ENCODE results near the gene CD86. TPM values are rescaled to one million over a fixed set of nuclear protein-coding genes. Genes with fewer than 3 reads are reported as not detected.

The CD86 gene
- total RNA-seq, 4 donors from 2014 or later = 0.92 to 2.4 (median 1.6) TPM

DNA sequence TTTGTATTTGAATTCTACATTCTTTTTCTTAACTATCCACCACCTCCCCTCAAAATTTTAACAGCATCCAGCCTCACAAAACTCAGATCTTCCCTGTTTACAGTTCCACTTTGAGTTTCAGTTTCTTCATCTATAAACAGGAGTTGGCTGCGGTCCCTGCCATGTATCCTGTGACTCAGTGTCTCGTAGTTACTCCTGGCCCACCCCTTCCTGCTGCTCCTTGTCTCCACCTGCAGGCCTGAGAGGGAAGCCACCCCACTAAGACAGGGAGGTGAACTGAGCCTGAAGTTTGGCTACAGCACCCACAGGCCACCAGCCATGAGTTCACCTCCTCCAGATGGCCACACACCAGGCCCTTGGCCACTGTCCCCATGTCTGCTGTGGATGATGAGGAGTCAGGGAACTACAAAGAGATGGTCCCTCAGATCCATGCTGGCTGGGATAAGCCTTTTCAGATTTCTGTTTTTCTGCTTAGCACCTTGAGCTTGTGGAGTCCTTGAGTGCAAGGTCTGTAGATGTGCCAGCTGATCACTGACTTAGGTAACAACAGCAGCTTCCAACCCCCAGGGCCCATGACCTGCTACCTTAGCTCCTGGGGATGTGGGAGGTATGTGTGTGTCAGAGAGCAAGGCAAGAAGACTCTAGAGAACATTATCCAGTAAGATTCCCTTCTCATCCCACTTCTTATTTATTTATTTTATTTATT lies 37.5 kb downstream of the CD86 start:
- H3K4me3 ChIP-seq = no peak overlapping the region
- ATAC-seq (no peak), DNase-seq (no peak)
- no peaks in the 10 kb centered on the region for H3K9me3 ChIP-seq
- intact Hi-C loops (cut with DNase I; ENCODE audit: low total_unique reads) = loop anchor here (10.0 kb wide), 1 partner anchor 162 kb away; no protein-coding TSS in a partner anchor
- no peak overlapping the region for H3K27ac ChIP-seq
- H3K4me1 ChIP-seq = no peaks in the 10 kb centered on the region
- no peaks in the 10 kb centered on the region for H3K36me3 ChIP-seq
- in situ Hi-C loops (cut with MboI; ENCODE audit: low sequenced_read_pairs in 4 of 4) = no loop called here
- H3K27me3 ChIP-seq = no peaks in the 10 kb centered on the region
- no peak for TF ChIP-seq POLR2A (IDR thresholded peaks at IDR 0.05)
- TF ChIP-seq, protein P1, sequence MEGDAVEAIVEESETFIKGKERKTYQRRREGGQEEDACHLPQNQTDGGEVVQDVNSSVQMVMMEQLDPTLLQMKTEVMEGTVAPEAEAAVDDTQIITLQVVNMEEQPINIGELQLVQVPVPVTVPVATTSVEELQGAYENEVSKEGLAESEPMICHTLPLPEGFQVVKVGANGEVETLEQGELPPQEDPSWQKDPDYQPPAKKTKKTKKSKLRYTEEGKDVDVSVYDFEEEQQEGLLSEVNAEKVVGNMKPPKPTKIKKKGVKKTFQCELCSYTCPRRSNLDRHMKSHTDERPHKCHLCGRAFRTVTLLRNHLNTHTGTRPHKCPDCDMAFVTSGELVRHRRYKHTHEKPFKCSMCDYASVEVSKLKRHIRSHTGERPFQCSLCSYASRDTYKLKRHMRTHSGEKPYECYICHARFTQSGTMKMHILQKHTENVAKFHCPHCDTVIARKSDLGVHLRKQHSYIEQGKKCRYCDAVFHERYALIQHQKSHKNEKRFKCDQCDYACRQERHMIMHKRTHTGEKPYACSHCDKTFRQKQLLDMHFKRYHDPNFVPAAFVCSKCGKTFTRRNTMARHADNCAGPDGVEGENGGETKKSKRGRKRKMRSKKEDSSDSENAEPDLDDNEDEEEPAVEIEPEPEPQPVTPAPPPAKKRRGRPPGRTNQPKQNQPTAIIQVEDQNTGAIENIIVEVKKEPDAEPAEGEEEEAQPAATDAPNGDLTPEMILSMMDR (IDR thresholded peaks at IDR 0.05 in 4 of 5, conservative IDR thresholded peaks at IDR 0.05 in 1 of 5) = no peak

DNA sequence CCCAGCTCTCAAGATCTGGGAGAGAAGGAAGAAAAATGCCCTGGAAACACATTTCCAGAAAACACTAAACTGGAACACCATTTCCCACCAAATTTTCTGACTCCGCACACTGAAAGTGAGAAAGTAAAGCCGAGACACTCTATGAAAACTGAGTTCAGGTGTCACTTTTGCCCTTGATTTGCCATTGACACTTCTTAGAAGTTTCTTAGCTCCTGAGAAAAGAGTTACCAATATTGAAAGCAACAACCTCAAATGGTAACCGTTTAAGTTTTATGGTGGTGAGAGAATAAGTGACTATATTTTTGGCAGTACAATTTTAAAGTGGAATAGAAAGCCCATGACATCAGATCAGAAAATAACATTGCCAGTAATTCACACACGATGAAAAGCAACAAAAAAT lies 39.0 kb downstream of the CD86 start:
- Histone ChIP-seq H3K4me3 (no peak overlapping the region), H3K27ac (no peak overlapping the region), H3K27me3 (no peaks in the 10 kb centered on the region), H3K4me1 (no peaks in the 10 kb centered on the region), H3K36me3 (no peaks in the 10 kb centered on the region), H3K9me3 (no peaks in the 10 kb centered on the region)
- DNase-seq (no peak), ATAC-seq (no peak)
- no peak for TF ChIP-seq POLR2A (IDR thresholded peaks at IDR 0.05)
- TF ChIP-seq, protein P1 (IDR thresholded peaks at IDR 0.05 in 4 of 5, conservative IDR thresholded peaks at IDR 0.05 in 1 of 5) = no peak
- in situ Hi-C loops (cut with MboI; ENCODE audit: low sequenced_read_pairs in 4 of 4) = no loop called here
- intact Hi-C loops (cut with DNase I; ENCODE audit: low total_unique reads) = loop anchor here (10.0 kb wide), 1 partner anchor 161 kb away; no protein-coding TSS in a partner anchor

DNA sequence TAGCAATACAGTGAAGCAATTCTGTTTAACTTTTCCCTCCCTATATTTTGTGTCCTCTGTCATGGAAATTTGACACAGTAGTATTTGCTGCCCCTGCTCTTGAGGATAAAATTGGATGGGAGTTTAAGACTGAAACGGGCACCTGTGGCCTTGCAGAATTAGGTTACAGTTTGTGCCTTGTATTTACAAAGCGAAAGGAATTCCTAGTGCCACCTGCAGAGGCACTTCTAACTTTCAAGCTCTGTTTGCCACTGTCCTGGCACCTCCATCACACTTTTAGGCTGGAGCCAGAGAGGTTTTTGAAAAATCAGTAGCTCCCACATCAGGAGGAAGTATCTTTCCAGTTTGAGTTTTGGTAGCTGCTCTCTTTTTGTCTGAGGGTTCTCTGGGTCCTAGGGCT lies 39.5 kb downstream of the CD86 start:
- H3K4me3 ChIP-seq = no peak overlapping the region
- H3K27ac ChIP-seq = no peak overlapping the region
- H3K9me3 ChIP-seq = no peaks in the 10 kb centered on the region
- ATAC-seq (no peak), DNase-seq (no peak)
- in situ Hi-C loops (cut with MboI; ENCODE audit: low sequenced_read_pairs in 4 of 4) = no loop called here
- TF ChIP-seq, protein P1 (IDR thresholded peaks at IDR 0.05 in 4 of 5, conservative IDR thresholded peaks at IDR 0.05 in 1 of 5) = no peak
- TF ChIP-seq POLR2A (IDR thresholded peaks at IDR 0.05) = no peak
- intact Hi-C loops (cut with DNase I; ENCODE audit: low total_unique reads) = loop anchor here (10.0 kb wide), 1 partner anchor 160 kb away; no protein-coding TSS in a partner anchor
- no peaks in the 10 kb centered on the region for H3K4me1 ChIP-seq
- no peaks in the 10 kb centered on the region for H3K36me3 ChIP-seq
- no peaks in the 10 kb centered on the region for H3K27me3 ChIP-seq

DNA sequence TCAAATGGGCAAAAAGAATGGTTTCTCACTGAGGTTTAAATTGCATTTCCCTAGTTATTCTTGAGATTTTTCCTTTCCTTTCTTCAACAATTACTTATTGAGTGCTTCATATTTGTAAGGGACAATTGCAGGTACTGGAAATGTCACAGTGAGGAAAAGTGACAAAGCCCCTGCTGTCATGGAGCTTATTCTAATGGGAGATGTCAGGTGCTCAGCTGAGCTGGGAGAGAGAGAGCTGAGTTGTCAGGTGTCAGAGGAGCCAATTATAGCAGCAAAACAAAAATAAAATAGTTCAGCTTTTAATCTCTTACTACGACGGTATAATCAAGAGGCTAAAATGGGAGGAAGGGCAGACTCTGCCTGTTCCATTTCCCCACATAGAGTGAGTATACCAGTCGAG lies 42.0 kb downstream of the CD86 start:
- in situ Hi-C loops (cut with MboI; ENCODE audit: low sequenced_read_pairs in 4 of 4) (no loop called here), intact Hi-C loops (cut with DNase I; ENCODE audit: low total_unique reads) (loop anchor here (10.0 kb wide), 1 partner anchor 158 kb away; no protein-coding TSS in a partner anchor)
- ATAC-seq = no peak
- DNase-seq = no peak
- H3K4me3 ChIP-seq = no peak overlapping the region
- H3K27me3 ChIP-seq = no peaks in the 10 kb centered on the region
- H3K36me3 ChIP-seq = no peaks in the 10 kb centered on the region
- TF ChIP-seq, protein P1 (IDR thresholded peaks at IDR 0.05 in 4 of 5, conservative IDR thresholded peaks at IDR 0.05 in 1 of 5) = no peak
- TF ChIP-seq POLR2A (IDR thresholded peaks at IDR 0.05) = no peak
- no peak overlapping the region for H3K27ac ChIP-seq
- no peaks in the 10 kb centered on the region for H3K9me3 ChIP-seq
- no peaks in the 10 kb centered on the region for H3K4me1 ChIP-seq

Data from gastrocnemius medialis (tissue), 4 donors.